H1 (cell line): ENCODE measurements around the gene TNKS2. TPM values are rescaled to one million over a fixed set of nuclear protein-coding genes. Genes with fewer than 3 reads are reported as not detected.
A peak's percentile ranks its signal among the peaks of the same experiment; 100 is the strongest.

Source experiments
- BACH1 ChIP-seq: IDR thresholded peaks from 2 replicates; pipeline ENCODE4 v1.6.1; 2012; ENCODE audit warnings: low read length, improper control_type of control experiment
- CHD7 ChIP-seq: fragments of 300-600 bp; sonication (generic); IDR thresholded peaks from 2 replicates; pipeline ENCODE4 v1.7.1; 2012; ENCODE audit warnings: low read length, moderate library complexity, mild to moderate bottlenecking, inconsistent platforms; ENCODE audit not compliant: insufficient replicate concordance
- HDAC2 ChIP-seq, 2 experiments: fragments of 300-600 bp in 1 of 2; sonication (generic) in 1 of 2; IDR thresholded peaks; 2 replicates each; pipeline ENCODE4 v1.6.1; 2011 to 2012; ENCODE audit warnings: low read depth in 2 of 2, low read length in 2 of 2, mild to moderate bottlenecking in 2 of 2, moderate library complexity in 2 of 2, borderline replicate concordance in 1 of 2, inconsistent platforms in 1 of 2
- KDM4A ChIP-seq: IDR thresholded peaks from one replicate; pipeline ENCODE4 v1.7.1; 2012; ENCODE audit warnings: low read depth, mild to moderate bottlenecking, moderate library complexity, low read length, inconsistent platforms; ENCODE audit not compliant: severe bottlenecking
- NANOG ChIP-seq: IDR thresholded peaks from 2 replicates; pipeline ENCODE4 v1.6.1; 2011; ENCODE audit warnings: low read length, low read depth, mild to moderate bottlenecking, inconsistent platforms; ENCODE audit not compliant: insufficient read depth, poor library complexity, severe bottlenecking
- SAP30 ChIP-seq: fragments of 300-600 bp; sonication (generic); IDR thresholded peaks from 2 replicates; pipeline ENCODE4 v1.7.1; 2012; ENCODE audit warnings: low read length, moderate library complexity, mild to moderate bottlenecking, inconsistent platforms; ENCODE audit not compliant: insufficient read depth, insufficient replicate concordance
- SUZ12 ChIP-seq: fragments of 200-600 bp; sonication (generic); IDR thresholded peaks from 2 replicates; pipeline ENCODE4 v1.6.1; 2012; ENCODE audit warnings: mild to moderate bottlenecking, inconsistent platforms, low read length, moderate library complexity, mixed read lengths
- TEAD4 ChIP-seq: IDR thresholded peaks from 2 replicates; pipeline ENCODE4 v1.6.1; 2012; ENCODE audit warnings: low read depth, low read length, inconsistent platforms, mixed read lengths
- polyA plus RNA-seq, 7 experiments: library from polyadenylated mRNA; depleted of rRNA in 3 of 7; stranded (reverse) in 5 of 7; unstranded in 2 of 7; fragments of >200 nt in 5 of 7; fragments of 200-250 nt in 2 of 7; gene quantifications; 1 replicate in 5 of 7; 2 replicates in 1 of 7; 4 replicates in 1 of 7; pipeline versions ENCODE4 v1.2.1 to v1.2.3, GENCODE V29; 2011 to 2013; ENCODE audit warnings: missing spikeins in 2 of 7, mixed read lengths in 2 of 7
- total RNA-seq: library from RNA; stranded (reverse); fragmentation: NEBNext Ultra II Directional; extraction: Animal tissue kit (Norgen Biotek cat#: 25700); gene quantifications from 2 replicates; pipeline ENCODE4 v1.2.1, GENCODE V29; 2021

Gene TNKS2
- total and polyA plus RNA-seq, 2 of the 8 experiments (the other 6 are each of a cell fraction or from before 2014, with no cell fraction given) = 23.3 to 73.6 TPM

GRCh38 chr10:91886954-91887271 lies 88.7 kb downstream of the TNKS2 start (continued):
- no peak for TF ChIP-seq CHD7
- no peak for TF ChIP-seq HDAC2 (IDR thresholded peaks at IDR 0.05; ENCODE audit: borderline replicate concordance in 1 of 2, low read depth in 2 of 2, low read length in 2 of 2)
- no peak for TF ChIP-seq SUZ12
- no peak for TF ChIP-seq TEAD4
- TF ChIP-seq BACH1 = 0 out of 2 replicates have a peak, but pooled peaks have one; percentile 92
- TF ChIP-seq SAP30 = no peak
- TF ChIP-seq KDM4A = no peak
- TF ChIP-seq NANOG = peak; percentile 74
